ENCODE measurements around the gene PLEKHG5. TPM values are rescaled to one million over a fixed set of nuclear protein-coding genes. Genes with fewer than 3 reads are reported as not detected.
"Not testable (repeated sequence)": the region's sequence is repeated elsewhere in the genome, so short reads cannot be mapped to it uniquely, and the experiment has no call there.

Gene PLEKHG5
- total RNA-seq, 1 donor from 2014 or later, result 17.2 TPM

DNA sequence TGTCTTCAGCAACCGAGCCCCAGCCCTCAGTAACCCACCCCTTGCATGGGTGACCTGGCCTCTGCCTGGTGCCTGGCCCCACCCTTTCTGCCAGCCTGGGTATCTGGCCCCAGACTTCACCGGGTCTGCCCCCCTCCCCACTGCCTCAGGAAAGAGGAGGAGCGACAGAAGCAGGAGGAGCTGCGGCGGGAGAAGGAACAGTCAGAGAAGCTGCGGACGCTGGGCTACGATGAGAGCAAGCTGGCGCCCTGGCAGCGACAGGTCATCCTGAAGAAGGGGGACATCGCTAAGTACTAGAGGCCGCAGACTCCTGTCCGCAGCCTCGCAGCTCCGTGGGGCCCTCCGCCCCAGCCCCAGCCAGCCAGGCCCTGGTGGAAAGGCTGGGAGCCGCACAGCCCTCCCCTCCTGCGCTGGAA lies 31.6 kb downstream of the PLEKHG5 start:
- peaks cover 0 to 13% of the 10 kb centered on the region in 2 donors for H3K36me3 ChIP-seq
- TF ChIP-seq CTCF (IDR thresholded peaks at IDR 0.05) (no peak), POLR2AphosphoS5 (IDR thresholded peaks at IDR 0.05; ENCODE audit: insufficient read depth in 1 of 2, low read depth in 1 of 2) (no peak), POLR2A (IDR thresholded peaks at IDR 0.05) (no peak)
- H3K4me3 ChIP-seq, result peak overlapping the region; percentile 25 to 35
- no peak overlapping the region for H3K27ac ChIP-seq
- intact Hi-C loops (cut with DNase I), result no loop called here
- DNase-seq (ENCODE audit: extremely low spot score in 2 of 2), result no peak
- H3K27me3 ChIP-seq, result peaks cover 3% of the 10 kb centered on the region
- H3K9me3 ChIP-seq, result no peaks in the 10 kb centered on the region
- peaks cover 15% of the 10 kb centered on the region for H3K4me1 ChIP-seq

DNA sequence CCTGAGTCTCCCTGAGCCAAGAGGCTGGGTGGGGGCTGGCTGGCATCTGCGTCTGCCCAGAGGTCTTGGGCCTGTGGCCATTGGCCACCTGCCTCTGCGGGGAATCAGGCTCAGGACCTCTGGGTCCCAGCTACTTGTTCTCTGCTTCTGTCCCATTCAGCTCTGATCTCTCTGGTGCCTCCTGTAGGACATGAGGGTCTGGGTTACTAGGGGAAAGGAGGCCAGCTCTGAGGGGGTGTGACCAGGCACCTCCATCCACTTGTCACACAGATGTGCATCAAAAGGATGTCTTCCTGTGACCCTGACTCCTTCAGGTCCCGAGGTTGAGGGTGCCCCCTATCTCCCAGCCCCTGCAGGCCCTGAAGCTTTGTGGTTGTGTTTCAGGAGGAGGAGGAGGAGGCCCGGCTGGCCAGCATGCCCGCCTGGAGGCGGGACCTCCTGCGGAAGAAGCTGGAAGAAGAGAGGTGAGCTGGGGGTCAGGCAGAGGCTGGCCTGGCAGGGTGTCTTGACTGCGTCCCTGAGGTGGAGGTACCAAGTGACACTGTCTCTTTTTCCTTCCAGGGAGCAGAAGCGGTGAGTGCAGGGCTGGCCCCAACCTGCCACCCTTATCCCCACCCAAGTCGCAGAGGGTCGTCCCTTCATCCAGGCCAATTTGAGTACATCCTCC lies 34.5 kb downstream of the PLEKHG5 start:
- TF ChIP-seq CTCF (IDR thresholded peaks at IDR 0.05) (no peak), POLR2AphosphoS5 (IDR thresholded peaks at IDR 0.05; ENCODE audit: insufficient read depth in 1 of 2, low read depth in 1 of 2) (no peak), POLR2A (IDR thresholded peaks at IDR 0.05) (no peak)
- intact Hi-C loops (cut with DNase I), result no loop called here
- Histone ChIP-seq H3K36me3 (peaks cover 0 to 10% of the 10 kb centered on the region in 2 donors), H3K27me3 (peaks cover 3% of the 10 kb centered on the region), H3K4me1 (peaks cover 15% of the 10 kb centered on the region), H3K9me3 (no peaks in the 10 kb centered on the region), H3K27ac (no peak overlapping the region), H3K4me3 (no peak overlapping the region)
- DNase-seq (ENCODE audit: extremely low spot score in 2 of 2), result no peak

GRCh38 chr1:6455752-6456520 lies 35.5 kb downstream of the PLEKHG5 start:
- H3K9me3 ChIP-seq; H3K36me3 ChIP-seq; H3K4me3 ChIP-seq; H3K27ac ChIP-seq; intact Hi-C loops (cut with DNase I); H3K27me3 ChIP-seq; DNase-seq (ENCODE audit: extremely low spot score in 2 of 2): not testable (repeated sequence)
- peaks cover 15% of the 10 kb centered on the region for H3K4me1 ChIP-seq

DNA sequence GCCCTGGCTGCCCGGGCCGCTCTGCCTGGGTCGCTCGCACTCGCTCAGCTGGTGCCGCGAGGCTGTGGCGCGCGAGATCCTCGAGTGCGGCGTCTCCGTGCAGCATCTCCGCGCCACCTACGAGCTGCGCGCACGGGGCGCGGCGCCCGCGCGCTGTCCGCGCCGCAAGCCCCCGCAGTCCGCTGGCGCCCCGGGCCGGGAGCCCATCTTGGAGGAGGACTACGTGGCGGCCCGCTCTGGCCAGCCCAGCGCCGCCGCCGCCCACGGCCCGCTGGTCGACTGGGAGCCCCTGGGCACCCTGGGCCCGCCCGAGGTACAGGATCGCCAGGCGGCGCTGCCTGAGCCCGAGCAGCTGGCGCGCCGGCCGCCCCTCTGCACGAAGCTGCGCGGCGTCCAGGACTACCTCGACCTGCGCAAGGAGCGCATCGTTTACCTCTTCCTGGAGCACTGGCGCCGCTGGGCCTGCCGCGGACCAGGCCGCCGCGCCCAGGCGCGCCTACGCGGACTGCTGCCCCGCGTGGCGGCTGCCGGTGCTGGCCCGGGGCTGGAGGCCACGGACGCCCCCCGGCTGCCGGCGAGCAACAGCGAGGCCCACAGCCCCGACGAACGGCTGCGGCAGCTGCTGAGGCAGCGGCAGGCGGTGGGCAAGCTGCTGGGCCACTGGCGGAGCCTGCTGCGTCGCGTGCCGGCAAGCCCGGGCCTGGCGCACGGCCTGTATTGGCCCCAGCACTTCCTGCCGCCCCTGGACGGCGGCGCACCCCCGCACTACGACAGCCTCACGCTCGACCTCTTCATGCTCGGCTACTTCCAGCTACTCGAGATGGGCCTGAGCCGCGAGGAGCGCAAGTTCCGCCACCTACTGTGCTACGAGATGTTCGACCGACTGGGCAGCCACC lies 36.4 kb downstream of the PLEKHG5 start:
- H3K4me1 ChIP-seq, result peaks cover 6% of the 10 kb centered on the region
- H3K27me3 ChIP-seq, result peaks cover 3% of the 10 kb centered on the region
- no peaks in the 10 kb centered on the region for H3K9me3 ChIP-seq
- H3K36me3 ChIP-seq, result no peaks in the 10 kb centered on the region
- H3K27ac ChIP-seq, result no peak overlapping the region
- H3K4me3 ChIP-seq, result peak overlapping the region in 1 of 2 donors; percentile 6
- TF ChIP-seq CTCF (IDR thresholded peaks at IDR 0.05) (no peak), POLR2A (IDR thresholded peaks at IDR 0.05) (no peak), POLR2AphosphoS5 (IDR thresholded peaks at IDR 0.05; ENCODE audit: insufficient read depth in 1 of 2, low read depth in 1 of 2) (no peak)
- intact Hi-C loops (cut with DNase I), result no loop called here
- DNase-seq (ENCODE audit: extremely low spot score in 2 of 2), result no peak

DNA sequence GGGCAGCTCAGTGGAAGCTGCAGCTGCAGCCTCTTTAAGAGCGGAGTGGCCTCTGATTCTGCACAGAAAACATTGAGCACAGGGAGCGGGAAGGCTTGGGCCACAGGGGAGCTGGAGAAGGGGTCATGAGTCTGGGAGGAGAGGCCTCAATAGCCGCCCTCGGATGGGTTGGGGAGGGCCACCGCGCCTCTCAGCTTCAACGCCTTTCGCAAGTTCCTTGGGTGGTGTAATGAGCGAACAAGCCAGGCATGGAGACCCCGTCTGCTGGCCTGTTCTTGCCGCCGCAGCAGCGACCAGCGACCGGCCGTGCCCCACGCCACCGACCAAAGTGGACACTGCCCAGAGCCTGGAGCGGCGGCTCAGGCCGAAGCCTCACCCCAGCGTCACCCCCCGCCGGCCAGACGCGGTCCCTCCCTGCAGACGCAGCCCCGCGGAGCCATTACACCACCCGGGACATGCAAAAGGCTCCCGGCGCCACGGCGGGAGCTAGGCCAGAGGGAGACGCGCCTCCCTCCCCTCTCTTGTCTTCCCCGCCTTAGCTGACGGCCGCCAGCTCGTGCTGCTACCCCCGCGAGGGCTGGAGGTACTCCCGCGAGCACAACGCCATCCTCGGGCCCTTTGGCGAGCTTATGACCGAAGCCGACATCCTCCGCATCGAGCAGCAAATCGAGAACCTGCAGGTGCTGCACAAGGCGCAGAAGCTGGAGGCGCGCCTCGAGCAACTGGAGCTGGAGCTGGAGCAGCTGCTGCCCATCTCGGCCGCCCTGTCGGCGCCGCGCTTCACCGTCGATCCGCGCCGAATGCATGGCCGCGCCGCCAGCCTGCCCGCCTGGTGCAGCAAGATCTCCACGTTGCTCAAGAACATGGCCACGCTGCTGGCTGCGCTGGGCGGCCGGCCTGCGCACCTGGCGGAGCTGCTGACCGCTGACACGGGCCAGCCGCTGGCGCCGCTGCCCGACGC lies 37.3 kb downstream of the PLEKHG5 start:
- DNase-seq (ENCODE audit: extremely low spot score in 2 of 2); H3K36me3 ChIP-seq; H3K27me3 ChIP-seq; H3K4me1 ChIP-seq; H3K9me3 ChIP-seq; H3K4me3 ChIP-seq; intact Hi-C loops (cut with DNase I); H3K27ac ChIP-seq: not testable (repeated sequence)

Data from vagina (tissue), 2 donors.